ENCODE data around the gene PSKH1.

DNA sequence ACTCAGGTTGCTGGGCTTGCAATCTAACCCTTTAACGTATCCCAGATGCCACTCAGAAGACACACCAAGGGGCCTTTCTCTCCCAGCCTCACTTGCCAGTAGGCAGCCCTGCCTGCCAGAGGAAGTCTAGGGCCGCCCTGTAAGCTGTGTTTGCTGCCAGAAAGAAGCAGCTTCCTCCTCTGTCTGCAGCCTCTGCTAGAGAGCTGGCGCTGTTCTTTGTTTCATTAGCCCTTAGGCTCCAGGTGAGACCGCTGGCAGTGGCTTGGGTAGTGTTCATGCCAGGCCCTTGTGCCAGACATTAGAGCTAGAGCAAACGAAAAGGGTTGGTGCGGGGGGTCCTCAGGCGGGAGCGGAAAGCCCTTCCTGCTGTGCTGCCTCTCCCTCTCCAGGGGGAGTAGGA, 29.7 kb downstream of the PSKH1 start:
- TF ChIP-seq, protein P1, sequence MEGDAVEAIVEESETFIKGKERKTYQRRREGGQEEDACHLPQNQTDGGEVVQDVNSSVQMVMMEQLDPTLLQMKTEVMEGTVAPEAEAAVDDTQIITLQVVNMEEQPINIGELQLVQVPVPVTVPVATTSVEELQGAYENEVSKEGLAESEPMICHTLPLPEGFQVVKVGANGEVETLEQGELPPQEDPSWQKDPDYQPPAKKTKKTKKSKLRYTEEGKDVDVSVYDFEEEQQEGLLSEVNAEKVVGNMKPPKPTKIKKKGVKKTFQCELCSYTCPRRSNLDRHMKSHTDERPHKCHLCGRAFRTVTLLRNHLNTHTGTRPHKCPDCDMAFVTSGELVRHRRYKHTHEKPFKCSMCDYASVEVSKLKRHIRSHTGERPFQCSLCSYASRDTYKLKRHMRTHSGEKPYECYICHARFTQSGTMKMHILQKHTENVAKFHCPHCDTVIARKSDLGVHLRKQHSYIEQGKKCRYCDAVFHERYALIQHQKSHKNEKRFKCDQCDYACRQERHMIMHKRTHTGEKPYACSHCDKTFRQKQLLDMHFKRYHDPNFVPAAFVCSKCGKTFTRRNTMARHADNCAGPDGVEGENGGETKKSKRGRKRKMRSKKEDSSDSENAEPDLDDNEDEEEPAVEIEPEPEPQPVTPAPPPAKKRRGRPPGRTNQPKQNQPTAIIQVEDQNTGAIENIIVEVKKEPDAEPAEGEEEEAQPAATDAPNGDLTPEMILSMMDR (conservative IDR thresholded peaks at IDR 0.05; ENCODE audit: low read depth, low read length): no peak
- no peak for TF ChIP-seq EZH2 (IDR thresholded peaks at IDR 0.05; ENCODE audit: borderline replicate concordance, low read depth, low read length, poor library complexity, severe bottlenecking)

Data from A673 (cell line).